Mucosa of descending colon (tissue), 3 donors: Measurements from ENCODE around the gene GNAZ. TPM values are rescaled to one million over a fixed set of nuclear protein-coding genes. Genes with fewer than 3 reads are reported as not detected.
A peak's percentile ranks its signal among the peaks of the same experiment; 100 is the strongest.

Experiments used
- ATAC-seq: fragments of 200-7000 bp; cut with Tn5 transposase; one replicate; pipeline ENCODE4 v1.9.1; 2020; ENCODE audit warnings: mild to moderate bottlenecking, moderate library complexity
- DNase-seq, 3 donors: peaks; one replicate each; pipeline ENCODE4 v3.0.0-alpha.2; 2020
- H3K36me3 ChIP-seq: fragments of 200-600 bp; one replicate; pipeline ENCODE4 v1.8.0; 2021; ENCODE audit warnings: low read depth, mild to moderate bottlenecking
- H3K4me1 ChIP-seq: fragments of 200-600 bp; one replicate; pipeline ENCODE4 v1.8.0; 2021; ENCODE audit warnings: low read depth, mild to moderate bottlenecking
- H3K4me3 ChIP-seq: fragments of 200-600 bp; one replicate; pipeline ENCODE4 v1.8.0; 2021; ENCODE audit warnings: mild to moderate bottlenecking
- H3K9me3 ChIP-seq: fragments of 200-600 bp; one replicate; pipeline ENCODE4 v1.8.0; 2021; ENCODE audit warnings: mild to moderate bottlenecking
- CTCF ChIP-seq: fragments of 200-600 bp; IDR thresholded peaks from one replicate; pipeline ENCODE4 v1.8.0; 2022; ENCODE audit warnings: antibody characterized with exemption, mild to moderate bottlenecking
- intact Hi-C, 2 donors: fragments of 100-400 bp; cut with DNase I in 1 of 2; cut with micrococcal nuclease in 1 of 2; formaldehyde crosslinking; loops; one replicate each; pipeline versions ENCODE4 v1.11.0 to v1.11.1; 2022; cut with DNase I, micrococcal nuclease
- total RNA-seq, 3 donors: library from RNA; stranded (reverse); fragmentation: NEBNext Ultra II Directional in 2 of 3; extraction: Animal tissue kit (Norgen Biotek cat#: 25700) in 2 of 3; gene quantifications; one replicate each; pipeline versions ENCODE4 v1.2.1 to v1.2.4, GENCODE V29; 2021 to 2023
- donor health status: DM: no; HTN: no; CAD: no; lungs with moderate emphysema.
- donor health status: DM: no; HTN: no; CAD: no.
- donor health status: DM: no; HTN: yes; CAD: no.

The GNAZ gene
- total RNA-seq, 3 donors from 2014 or later = 0.96 to 25.1 (median 1.7) TPM

DNA sequence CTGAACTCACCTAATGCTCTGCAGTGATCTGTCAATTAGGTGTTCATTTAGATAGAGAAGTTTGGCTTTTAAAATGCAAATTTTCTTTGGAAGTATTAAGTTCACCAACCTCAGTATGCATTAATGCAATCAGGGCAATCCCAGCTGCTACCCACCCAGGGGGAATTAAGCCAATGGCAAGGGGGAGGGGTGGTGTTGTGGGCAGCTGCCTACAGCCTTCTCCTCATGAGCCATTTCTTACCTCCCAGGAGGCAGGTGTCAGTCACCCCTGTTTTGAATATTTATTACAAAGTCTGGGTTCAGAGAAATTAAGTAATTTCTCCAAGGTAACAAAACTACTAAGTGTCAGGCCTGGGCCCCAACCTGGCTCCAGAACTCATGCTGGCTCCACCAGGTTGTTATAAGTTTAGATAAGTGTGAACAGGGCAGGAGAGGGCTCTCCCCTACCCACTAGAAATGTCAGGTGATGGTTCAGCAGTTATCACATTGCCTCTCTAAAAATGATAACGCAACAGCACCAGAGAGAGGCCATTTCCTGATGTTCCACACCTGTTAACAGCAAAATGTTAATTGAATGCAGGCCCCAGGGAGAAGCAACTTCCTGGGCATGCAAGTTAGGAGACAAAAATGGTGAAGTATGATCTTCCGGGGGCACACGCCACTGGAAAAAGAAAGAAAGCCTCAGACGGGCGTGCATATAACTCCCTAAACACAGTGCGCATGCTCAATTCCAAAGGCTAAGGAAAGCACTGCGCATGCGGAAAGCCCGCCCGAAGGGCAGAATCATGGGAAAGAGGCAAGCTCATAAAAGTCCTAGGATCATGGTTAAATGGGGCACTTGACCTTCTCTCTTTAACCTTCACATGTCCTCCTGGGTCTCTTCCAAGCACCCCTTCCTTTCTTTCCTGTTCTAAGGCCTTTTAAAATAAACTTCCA is 35.4 kb upstream of the GNAZ start:
- intact Hi-C loops = no loop called here
- no peak for TF ChIP-seq CTCF
- ATAC-seq = no peak
- no peaks in the 10 kb centered on the region for H3K4me1 ChIP-seq
- no peak for DNase-seq
- no peaks in the 10 kb centered on the region for H3K9me3 ChIP-seq
- no peak overlapping the region for H3K4me3 ChIP-seq
- no peaks in the 10 kb centered on the region for H3K36me3 ChIP-seq

GRCh38 chr22:23035557-23036277 is 34.6 kb upstream of the GNAZ start:
- H3K36me3 ChIP-seq = no peaks in the 10 kb centered on the region
- ATAC-seq (no peak), DNase-seq (no peak)
- intact Hi-C loops = no loop called here
- no peak overlapping the region for H3K4me3 ChIP-seq
- TF ChIP-seq CTCF = no peak
- H3K9me3 ChIP-seq = no peaks in the 10 kb centered on the region
- H3K4me1 ChIP-seq = no peaks in the 10 kb centered on the region

DNA sequence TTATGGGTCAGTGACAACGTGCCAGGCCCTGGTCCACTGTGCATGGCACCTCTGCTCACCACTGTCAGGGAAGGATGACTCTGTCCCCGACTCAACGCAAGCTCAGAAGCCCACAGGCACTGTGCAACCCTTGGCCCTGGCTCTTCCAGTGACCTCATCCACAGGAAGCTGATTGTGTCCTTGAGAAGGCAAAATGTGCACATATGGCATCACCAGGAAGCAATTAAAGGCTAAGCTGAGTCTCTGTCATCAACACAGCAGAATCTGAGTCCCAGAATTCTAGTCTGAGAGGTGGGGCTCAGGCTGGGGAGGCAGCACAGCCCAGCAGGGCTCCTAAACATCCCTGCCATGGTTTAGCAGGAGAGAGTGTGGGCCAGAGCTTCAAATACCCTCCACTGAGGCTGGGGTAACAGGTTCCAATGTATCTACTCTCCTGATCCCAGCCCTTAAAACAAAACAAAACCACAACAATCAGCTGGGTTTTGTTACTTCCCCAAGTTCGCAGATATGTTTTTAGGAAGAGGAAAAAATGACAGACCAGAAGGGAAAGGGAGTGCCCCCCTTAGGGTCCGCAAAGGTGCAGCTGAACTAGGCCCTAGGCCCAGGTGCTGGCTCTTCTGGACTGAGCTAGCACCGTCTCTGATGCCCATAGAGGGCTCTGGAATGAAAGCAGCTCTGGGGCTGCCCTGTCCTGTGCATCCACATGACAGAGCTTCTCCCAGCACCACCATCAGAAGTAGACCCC is 33.5 kb upstream of the GNAZ start:
- DNase-seq = no peak
- no peak for TF ChIP-seq CTCF
- ATAC-seq = peak; percentile 40

DNA sequence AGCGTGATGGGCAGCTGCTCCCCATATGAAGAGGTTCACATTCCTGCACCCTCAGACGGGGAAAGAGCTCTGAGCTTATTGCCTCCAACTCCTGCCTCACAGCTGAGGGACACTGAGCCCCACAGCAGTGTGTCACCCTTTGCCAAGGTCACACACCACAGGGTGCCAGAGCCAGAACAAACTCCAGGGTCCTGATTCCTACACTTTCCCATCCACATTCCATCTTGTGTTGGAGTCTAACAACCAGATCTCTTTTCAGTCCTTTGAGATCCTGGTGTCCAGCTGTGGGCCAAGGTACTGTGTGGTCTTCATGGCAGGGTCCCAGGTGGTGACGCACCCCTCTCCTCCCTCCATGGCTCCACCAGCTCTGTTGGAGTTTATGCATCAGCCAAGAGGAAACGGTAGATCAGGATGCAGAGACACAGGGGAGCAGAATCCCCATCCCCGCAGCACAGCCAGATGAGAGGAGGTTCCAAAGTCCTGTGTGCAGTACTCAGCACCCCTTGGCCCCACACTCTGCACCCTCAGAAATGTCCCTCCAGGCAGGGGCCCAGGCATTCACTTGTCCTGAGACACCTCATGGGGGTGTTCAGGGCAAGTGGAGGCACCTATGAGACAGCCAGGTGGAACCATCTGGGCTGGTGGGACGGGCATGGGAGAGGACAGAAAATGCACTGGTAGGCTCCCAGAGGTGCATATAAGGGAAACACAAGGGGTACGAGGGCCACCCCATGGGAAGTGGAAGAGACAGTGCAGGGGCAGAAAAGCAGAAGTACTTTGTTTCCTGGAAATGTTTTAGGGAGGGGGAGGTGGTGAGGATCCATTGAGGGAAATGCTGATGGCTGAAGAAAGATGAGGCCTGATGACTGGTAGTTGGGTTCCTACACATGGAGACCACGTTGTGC is 32.6 kb upstream of the GNAZ start:
- Histone ChIP-seq H3K9me3 (no peaks in the 10 kb centered on the region), H3K36me3 (no peaks in the 10 kb centered on the region), H3K4me1 (no peaks in the 10 kb centered on the region), H3K4me3 (no peak overlapping the region)
- DNase-seq = no peak
- no peak for TF ChIP-seq CTCF
- no peak for ATAC-seq
- intact Hi-C loops = no loop called here

More for the DNA sequence above, 33.5 kb upstream of the GNAZ start:
- intact Hi-C loops = no loop called here
- no peaks in the 10 kb centered on the region for H3K4me1 ChIP-seq
- H3K4me3 ChIP-seq = no peak overlapping the region
- H3K9me3 ChIP-seq = no peaks in the 10 kb centered on the region
- no peaks in the 10 kb centered on the region for H3K36me3 ChIP-seq

DNA sequence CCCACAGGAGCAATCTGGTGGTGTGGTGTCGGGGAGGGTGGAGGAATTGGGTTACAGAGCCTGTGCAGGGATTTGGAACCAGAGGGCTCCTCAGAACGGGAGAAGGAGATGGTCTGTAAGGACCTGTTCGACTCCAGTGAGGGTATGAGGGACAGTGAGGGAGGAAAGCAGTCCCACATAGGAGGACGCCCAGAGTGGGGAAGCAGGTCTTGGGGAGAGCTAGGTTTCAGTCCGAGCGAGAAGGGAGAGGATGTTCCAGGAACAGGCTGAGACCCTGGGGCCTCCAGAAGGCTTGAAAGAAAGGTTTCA is 32.0 kb upstream of the GNAZ start:
- Histone ChIP-seq H3K4me1 (no peaks in the 10 kb centered on the region), H3K36me3 (no peaks in the 10 kb centered on the region), H3K9me3 (no peaks in the 10 kb centered on the region), H3K4me3 (no peak overlapping the region)
- intact Hi-C loops = no loop called here
- ATAC-seq = no peak
- no peak for DNase-seq
- no peak for TF ChIP-seq CTCF
